ENCODE data around the gene PHLDB1. TPM values are rescaled to one million over a fixed set of nuclear protein-coding genes. Genes with fewer than 3 reads are reported as not detected.

The PHLDB1 gene
- total and polyA plus RNA-seq, 4 donors: 4.8 to 15.4 (median 6.0) TPM

- no peak overlapping the region for H3K9ac ChIP-seq (ENCODE audit: low read depth in 1 of 2, low read length in 2 of 2)
- TF ChIP-seq ZBTB33 (IDR thresholded peaks at IDR 0.05) (no peak), FOXA2 (IDR thresholded peaks at IDR 0.05) (no peak), GABPA (IDR thresholded peaks at IDR 0.05 in 1 of 2, conservative IDR thresholded peaks at IDR 0.05 in 1 of 2) (no peak), FOXA1 (IDR thresholded peaks at IDR 0.05) (no peak), RXRA (IDR thresholded peaks at IDR 0.05) (no peak), ATF3 (IDR thresholded peaks at IDR 0.05) (no peak), REST (IDR thresholded peaks at IDR 0.05) (no peak), EGR1 (IDR thresholded peaks at IDR 0.05; ENCODE audit: low read depth in 2 of 2) (no peak), NR2F2 (IDR thresholded peaks at IDR 0.05) (no peak), TAF1 (conservative IDR thresholded peaks at IDR 0.05) (no peak), CTCF (IDR thresholded peaks at IDR 0.05; ENCODE audit: low read depth, low read length, missing input control) (no peak), JUND (IDR thresholded peaks at IDR 0.05) (no peak)
- WGBS: 94% methylated on average over 24 of the region's 24 CpGs
- H3K27ac ChIP-seq (ENCODE audit: low read depth in 1 of 2, low read length in 2 of 2): no peak overlapping the region
- DNase-seq (ENCODE audit: low spot score): no peak
- no peak overlapping the region for H3K4me3 ChIP-seq (ENCODE audit: low read depth in 1 of 3, low read length in 3 of 3)
- H3K4me1 ChIP-seq (ENCODE audit: control insufficient read depth in 4 of 4, insufficient read depth in 4 of 4, low read length in 3 of 4): no peaks in the 10 kb centered on the region
- H3K36me3 ChIP-seq (ENCODE audit: control insufficient read depth in 4 of 4, insufficient read depth in 3 of 4, low read depth in 1 of 4, low read length in 3 of 4): peaks cover 0 to 3% (median 0%) of the 10 kb centered on the region in 4 donors
- H3K27me3 ChIP-seq (ENCODE audit: control insufficient read depth in 4 of 4, insufficient read depth in 4 of 4, low read length in 3 of 4): no peaks in the 10 kb centered on the region
- H3K9me3 ChIP-seq (ENCODE audit: control insufficient read depth in 4 of 4, low read length in 3 of 4): no peaks in the 10 kb centered on the region
Observed at GRCh38 chr11:118645066-118645715, 37.8 kb downstream of the PHLDB1 start.

- Histone ChIP-seq H3K27me3 (ENCODE audit: control insufficient read depth in 4 of 4, insufficient read depth in 4 of 4, low read length in 3 of 4) (no peaks in the 10 kb centered on the region), H3K9me3 (ENCODE audit: control insufficient read depth in 4 of 4, low read length in 3 of 4) (no peaks in the 10 kb centered on the region), H3K36me3 (ENCODE audit: control insufficient read depth in 4 of 4, insufficient read depth in 3 of 4, low read depth in 1 of 4, low read length in 3 of 4) (peaks cover 0 to 3% (median 1%) of the 10 kb centered on the region in 4 donors), H3K4me3 (ENCODE audit: low read depth in 1 of 3, low read length in 3 of 3) (no peak overlapping the region), H3K27ac (ENCODE audit: low read depth in 1 of 2, low read length in 2 of 2) (no peak overlapping the region), H3K4me1 (ENCODE audit: control insufficient read depth in 4 of 4, insufficient read depth in 4 of 4, low read length in 3 of 4) (no peaks in the 10 kb centered on the region), H3K9ac (ENCODE audit: low read depth in 1 of 2, low read length in 2 of 2) (no peak overlapping the region)
- WGBS: 82% methylated on average over 3 of the region's 3 CpGs
- DNase-seq (ENCODE audit: low spot score): no peak
- TF ChIP-seq ZBTB33 (IDR thresholded peaks at IDR 0.05) (no peak), REST (IDR thresholded peaks at IDR 0.05) (no peak), RAD21 (IDR thresholded peaks at IDR 0.05) (no peak), FOXA2 (IDR thresholded peaks at IDR 0.05) (no peak), MAX (IDR thresholded peaks at IDR 0.05) (no peak), YY1 (IDR thresholded peaks at IDR 0.05) (no peak), ATF3 (IDR thresholded peaks at IDR 0.05) (no peak)
Observed at GRCh38 chr11:118646393-118646792, 39.0 kb downstream of the PHLDB1 start.
